Stimulated activated CD4-positive, alpha-beta T cell treated with anti-CD3 and anti-CD28 coated beads, Interleukin-1b, Interleukin-23, amount 100 ng/mL, for 4 hours (primary cell): ENCODE results near the gene ADGRG7.

Source experiments
- DNase-seq, 2 donors: peaks; one replicate each; pipeline ENCODE4 v3.0.0-alpha.2; 2020; ENCODE audit warnings: low read depth in 2 of 2

The ADGRG7 gene

GRCh38 chr3:100698736-100699135 is 89.3 kb downstream of the ADGRG7 start:
- DNase-seq, result no peak

- no peak for DNase-seq
Observed at GRCh38 chr3:100700708-100701107, 91.3 kb downstream of the ADGRG7 start.

DNA sequence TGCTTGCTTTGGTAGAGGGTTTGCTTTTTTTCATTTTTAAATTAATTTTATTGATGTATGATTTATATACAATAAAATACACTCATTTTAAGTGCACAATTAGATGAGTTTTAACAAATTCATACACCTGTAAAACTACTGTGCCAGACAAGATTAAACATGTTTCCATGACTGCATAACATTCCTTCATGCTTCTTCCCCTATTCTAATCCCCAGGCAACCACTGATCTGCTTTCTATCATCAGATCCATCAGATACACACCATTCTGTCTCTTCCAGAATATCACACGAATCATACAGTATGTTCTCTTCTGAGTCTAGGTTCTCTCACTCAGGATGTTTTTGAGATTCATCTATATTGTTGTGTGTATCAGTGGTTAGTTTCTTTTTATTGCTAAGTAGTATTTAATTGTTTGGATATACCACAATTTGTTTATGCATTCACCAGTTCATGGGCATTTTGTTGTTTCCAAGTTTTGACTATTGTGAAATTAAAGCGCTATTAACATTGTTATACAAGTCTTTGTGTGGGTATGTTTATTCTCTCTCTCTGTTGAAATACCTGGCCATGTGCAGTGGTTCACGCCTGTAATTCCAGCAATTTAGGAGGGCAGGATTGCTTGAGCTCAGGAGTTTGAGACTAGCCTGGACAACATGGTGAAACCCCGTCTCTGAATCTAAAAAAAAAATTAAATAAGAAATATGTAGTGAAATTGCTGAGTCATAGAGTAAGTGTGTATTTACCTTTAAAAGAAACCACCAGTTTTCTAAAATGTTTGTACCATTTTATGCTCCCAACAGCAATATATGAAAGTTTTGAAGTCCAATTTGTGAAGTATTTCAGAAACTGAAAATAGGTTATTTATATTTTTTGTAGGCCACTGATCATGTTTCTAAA is 92.9 kb downstream of the ADGRG7 start:
- DNase-seq, result no peak

GRCh38 chr3:100702980-100703345 is 93.6 kb downstream of the ADGRG7 start:
- DNase-seq, result no peak

GRCh38 chr3:100703865-100704264 is 94.5 kb downstream of the ADGRG7 start:
- no peak for DNase-seq

- no peak for DNase-seq
Observed at GRCh38 chr3:100706365-100706764, 97.0 kb downstream of the ADGRG7 start.

- DNase-seq, result no peak
Observed at GRCh38 chr3:100708644-100708988, 99.2 kb downstream of the ADGRG7 start.

DNA sequence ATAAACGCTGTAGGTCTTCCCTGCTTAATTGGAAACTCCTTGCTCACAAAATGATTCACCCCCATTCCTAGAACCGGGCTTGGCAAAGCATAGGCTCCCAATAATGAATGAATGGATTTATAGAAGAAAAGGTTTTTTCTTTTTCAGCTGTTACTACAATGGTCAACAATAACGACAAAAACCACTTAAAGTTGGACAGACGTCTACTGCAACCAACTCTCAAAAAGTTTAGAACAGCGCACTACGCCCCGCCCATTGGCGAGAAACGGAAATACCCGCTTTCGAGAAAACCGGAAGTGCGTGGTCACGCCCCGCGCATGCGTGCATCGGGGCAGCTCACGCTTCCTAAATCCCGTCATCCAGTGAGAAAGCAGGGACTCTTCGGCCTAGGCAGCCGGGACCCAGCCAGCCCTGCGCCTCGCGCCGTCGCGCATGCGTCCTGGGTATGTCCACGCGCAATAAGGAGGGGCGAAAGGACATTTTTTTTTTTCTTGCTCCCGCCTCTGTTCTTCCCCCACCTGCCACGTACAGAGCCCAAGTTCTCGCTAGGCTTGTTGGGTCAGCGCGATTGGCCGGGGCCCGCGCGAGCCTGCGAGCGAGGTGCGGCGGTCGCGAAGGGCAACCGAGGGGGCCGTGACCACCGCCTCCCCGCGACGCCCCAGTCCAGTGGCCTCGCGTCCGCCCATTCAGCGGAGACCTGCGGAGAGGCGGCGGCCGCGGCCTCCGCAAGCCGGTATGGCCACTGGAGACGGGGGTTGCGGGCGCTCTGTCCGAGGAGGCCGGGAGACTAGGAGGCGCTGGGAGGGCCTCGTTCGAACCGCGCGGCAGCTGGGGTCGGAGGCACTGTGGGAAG is 99.8 kb downstream of the ADGRG7 start, which contains the start of gene TFG:
TSS of gene TFG (plus strand) at position 506 of the 853 bp plus-strand sequence. CDS start 4,192 bp downstream, outside the sequence.
- DNase-seq, result peak; percentile 95 to 96

- DNase-seq, result peak in 1 of 2 donors; percentile 26
Observed at GRCh38 chr3:100709842-100710260, 100.5 kb downstream of the ADGRG7 start.

GRCh38 chr3:100710261-100710968 is 101.0 kb downstream of the ADGRG7 start:
- DNase-seq, result peak; percentile 54 to 58

GRCh38 chr3:100715176-100715575 is 105.8 kb downstream of the ADGRG7 start:
- DNase-seq, result no peak

DNA sequence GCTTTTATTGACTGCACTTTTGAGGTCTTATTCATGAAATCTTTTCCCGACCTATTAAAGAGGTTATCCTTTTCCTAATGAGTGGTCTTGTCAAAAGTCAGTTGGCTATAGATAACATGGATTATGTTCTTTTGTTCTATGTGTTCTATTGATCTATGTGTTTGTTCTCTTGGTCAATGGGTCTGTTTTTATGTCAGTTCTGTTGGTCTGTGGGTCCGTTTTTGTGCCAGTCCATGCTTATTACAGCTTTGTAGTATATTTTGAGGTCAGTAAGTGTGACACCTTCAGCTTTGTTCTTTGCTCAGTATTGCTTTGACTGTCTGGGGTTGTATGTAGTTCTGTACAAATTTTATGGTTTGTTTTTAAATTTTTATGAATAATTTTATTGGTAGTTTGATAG is 107.7 kb downstream of the ADGRG7 start:
- DNase-seq, result no peak

DNA sequence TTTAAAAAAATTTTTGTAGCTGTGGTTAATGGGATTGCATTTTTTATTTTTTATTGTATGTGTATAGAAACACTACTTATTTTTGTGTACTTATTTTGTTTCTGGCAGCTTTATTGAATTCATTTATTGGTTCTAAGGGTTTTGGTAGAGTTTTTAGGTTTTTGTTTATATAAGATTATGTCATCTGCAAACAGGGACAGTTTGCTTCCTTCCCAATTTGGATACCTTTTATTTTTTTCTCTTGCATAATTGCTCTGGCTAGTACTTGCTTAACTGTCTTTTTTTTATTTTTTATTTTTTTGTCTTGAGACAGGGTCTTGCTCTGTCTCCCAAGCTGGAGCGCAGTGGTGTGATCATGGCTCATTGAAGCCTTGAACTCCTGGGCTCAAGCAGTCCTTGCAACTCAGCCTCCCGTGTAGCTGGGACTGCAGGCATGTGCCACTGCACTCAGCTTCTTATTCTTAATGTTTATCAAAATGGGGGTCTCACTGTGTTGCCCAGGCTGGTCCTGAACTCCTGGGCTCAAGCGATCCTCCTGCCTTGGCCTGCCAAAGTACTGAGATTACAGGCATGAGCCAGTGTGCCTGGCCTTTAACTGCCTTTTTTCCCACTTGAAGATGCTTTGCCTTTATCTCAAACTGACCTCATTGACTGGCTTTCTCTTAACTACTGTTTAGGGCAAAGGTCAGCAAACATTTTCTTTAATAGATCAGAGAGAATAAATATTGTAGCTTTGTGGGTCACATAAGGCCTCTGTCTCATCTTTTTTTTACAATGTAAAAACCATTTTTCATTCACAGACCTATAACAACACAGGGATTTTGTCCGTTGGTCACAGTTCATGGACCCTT is 108.5 kb downstream of the ADGRG7 start:
- no peak for DNase-seq

DNA sequence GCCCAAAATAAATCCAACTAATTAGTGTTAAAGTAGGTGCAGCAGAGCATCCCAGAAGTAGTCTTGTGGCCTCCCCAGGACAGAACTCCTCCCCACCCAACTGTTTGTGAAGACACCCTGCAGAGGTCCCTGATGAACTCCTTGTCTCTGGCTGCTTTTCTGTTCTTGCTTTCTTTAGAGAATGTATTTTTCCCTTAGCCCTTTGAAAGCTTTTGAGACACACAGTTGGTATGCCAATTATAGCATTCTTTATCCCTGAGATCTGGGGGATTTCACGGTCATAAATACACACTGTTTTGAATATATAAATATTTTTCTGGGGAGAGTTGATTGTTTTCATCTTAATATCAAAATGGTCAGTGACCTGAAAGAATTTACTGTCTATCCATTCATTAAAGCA is 109.7 kb downstream of the ADGRG7 start:
- no peak for DNase-seq

DNA sequence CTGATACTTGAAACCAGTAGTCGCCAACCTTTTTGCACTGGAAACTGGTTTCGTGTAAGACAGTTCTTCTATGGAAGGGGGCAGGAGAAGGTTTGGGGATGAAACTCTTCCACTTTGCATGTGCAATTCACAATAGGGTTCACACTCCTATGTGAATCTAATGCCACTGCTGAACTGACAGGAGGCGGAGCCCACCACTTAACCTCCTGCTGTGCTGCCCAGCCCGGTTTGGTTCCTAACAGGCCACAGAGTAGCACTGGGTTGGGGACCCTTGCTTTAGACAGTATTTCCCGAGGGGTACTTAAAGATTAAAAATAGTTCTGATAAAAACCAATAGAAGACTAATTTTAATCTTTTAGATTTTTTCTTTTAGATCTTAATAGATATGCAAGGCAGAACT is 111.0 kb downstream of the ADGRG7 start:
- no peak for DNase-seq

GRCh38 chr3:100725935-100726513 is 116.6 kb downstream of the ADGRG7 start:
- DNase-seq, result no peak

DNA sequence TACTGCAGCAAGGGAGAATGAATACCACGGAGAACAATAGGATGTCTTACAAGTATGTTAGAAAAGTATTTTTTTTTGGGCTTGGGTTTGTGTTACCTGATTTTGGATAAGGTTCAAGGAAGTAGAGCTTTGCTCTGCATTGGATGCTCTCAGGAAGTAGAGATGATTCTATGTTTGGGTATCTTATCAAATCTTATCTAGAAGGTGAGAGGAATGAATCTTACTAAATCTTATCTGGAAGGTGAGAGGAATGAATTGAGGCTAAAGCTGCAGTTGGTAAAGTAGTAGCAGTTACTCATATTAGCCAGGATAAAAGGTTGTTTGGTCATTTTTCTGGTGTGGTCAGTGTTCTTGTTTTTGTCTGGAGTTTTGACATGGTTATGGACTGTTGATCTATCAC is 117.3 kb downstream of the ADGRG7 start:
- no peak for DNase-seq

- DNase-seq, result no peak
Observed at GRCh38 chr3:100730524-100730923, 121.1 kb downstream of the ADGRG7 start.

- DNase-seq, result no peak
Observed at GRCh38 chr3:100732435-100732834, 123.0 kb downstream of the ADGRG7 start.

GRCh38 chr3:100737334-100737733 is 127.9 kb downstream of the ADGRG7 start:
- no peak for DNase-seq

DNA sequence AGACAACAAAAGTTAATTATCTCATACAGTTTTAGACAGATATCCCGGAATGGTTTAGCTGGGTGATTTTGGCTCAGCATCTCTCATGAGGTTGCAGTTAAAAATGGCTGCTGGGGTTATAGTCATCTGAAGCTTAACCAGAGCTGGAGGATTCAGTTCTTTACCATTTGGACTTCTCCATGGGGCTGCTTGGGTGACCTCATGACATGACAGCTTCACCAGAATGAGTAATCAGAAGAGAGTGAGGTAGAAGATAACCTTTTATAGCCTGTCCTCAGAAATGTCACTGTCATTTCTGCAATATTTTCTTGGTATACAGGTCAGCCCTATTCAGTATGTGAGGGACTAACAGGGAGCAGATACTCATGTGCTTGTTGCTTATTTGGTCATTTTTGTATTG is 130.8 kb downstream of the ADGRG7 start:
- DNase-seq, result no peak
